ENCODE results near the gene PHACTR1. TPM values are rescaled to one million over a fixed set of nuclear protein-coding genes. Genes with fewer than 3 reads are reported as not detected.
"Not testable (repeated sequence)": the region's sequence is repeated elsewhere in the genome, so short reads cannot be mapped to it uniquely, and the experiment has no call there.

Gene PHACTR1
- polyA plus RNA-seq, 1 donor, result 7.0 TPM

DNA sequence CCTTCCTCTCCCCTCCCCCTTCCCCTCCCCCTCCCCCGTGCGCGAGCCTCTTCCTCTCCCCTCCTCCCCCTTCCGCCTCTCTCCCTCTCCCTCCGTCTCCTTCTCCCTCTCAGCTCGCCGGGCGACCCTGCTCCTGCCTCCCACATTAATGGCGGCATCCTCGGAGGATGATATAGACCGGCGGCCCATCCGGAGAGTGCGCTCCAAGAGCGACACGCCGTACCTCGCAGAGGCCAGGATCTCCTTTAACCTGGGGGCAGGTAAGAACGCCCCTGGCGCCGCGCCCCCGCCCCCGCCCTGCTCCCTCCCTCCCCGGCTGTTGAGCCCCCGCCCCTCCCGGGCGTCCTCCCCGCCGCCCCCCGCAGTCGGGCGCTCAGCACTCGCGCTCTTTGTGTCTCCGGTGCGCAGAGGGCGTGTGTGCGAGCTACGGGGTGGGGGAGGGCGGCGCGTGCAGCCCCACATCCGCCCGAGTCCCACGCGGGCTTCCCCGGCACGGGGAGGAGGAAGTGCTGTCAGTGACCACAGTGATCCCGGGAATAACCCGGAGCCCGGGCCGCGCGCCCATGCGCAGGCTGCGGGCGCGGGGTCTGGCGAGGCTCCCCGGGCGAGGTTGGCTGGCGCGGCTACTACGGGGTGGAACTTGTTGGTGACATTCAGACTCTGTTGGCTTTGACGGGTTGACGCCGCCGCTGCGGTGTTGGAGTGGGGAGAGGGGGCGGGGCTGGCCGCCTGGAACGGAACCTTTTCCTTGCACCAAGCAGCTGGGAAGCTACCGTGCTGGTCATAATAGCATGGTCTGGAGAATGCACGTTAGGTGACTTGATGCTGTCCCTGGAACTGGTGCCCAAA is 33.2 kb downstream of the PHACTR1 start:
- no peak for DNase-seq (ENCODE audit: low read depth)

- no peak for DNase-seq (ENCODE audit: low read depth)
Observed at GRCh38 chr6:12750416-12750815, 33.8 kb downstream of the PHACTR1 start.

DNA sequence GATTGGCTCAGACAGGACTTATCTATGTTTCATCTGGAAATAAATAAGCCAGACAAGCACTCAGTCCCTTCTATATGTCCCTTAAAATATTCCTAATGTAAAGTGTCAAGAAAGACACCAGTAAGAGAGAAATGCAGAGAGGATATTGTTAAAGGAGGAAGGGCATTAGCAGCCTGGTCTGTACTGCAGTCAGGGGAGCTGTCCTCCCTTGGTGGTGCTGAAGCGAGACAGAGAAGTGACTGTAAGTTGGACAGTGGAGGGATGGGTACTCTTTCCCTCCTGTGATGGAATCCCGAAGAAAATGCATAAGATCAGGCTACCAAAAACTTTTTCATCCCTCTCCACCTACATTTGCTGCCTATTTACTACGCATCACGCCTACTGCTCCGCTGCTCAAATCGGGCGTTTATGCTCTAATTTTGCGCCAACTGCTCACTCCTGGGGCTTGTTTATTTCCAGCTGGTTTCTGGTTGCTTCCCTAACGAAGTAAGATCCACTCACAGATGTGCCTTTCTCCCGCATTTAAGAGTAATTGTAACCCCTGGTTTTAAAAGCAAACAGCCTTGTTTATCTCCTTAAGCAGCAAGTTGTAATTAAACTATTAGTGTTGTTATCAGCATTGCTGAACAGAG is 35.2 kb downstream of the PHACTR1 start:
- peak; percentile 38 for DNase-seq (ENCODE audit: low read depth)

- DNase-seq (ENCODE audit: low read depth), result no peak
Observed at GRCh38 chr6:12753036-12753435, 36.5 kb downstream of the PHACTR1 start.

GRCh38 chr6:12760226-12760625 is 43.7 kb downstream of the PHACTR1 start:
- DNase-seq (ENCODE audit: low read depth), result no peak

- no peak for DNase-seq (ENCODE audit: low read depth)
Observed at GRCh38 chr6:12760911-12761310, 44.3 kb downstream of the PHACTR1 start.

GRCh38 chr6:12761376-12762115 is 45.0 kb downstream of the PHACTR1 start:
- no peak for DNase-seq (ENCODE audit: low read depth)

GRCh38 chr6:12762731-12763434 is 46.3 kb downstream of the PHACTR1 start:
- not testable (repeated sequence) for DNase-seq (ENCODE audit: low read depth)

- DNase-seq (ENCODE audit: low read depth), result no peak
Observed at GRCh38 chr6:12766365-12766764, 49.8 kb downstream of the PHACTR1 start.

GRCh38 chr6:12767016-12767415 is 50.4 kb downstream of the PHACTR1 start:
- DNase-seq (ENCODE audit: low read depth), result no peak

- DNase-seq (ENCODE audit: low read depth), result no peak
Observed at GRCh38 chr6:12769556-12770256, 53.1 kb downstream of the PHACTR1 start.

GRCh38 chr6:12772416-12772815 is 55.8 kb downstream of the PHACTR1 start:
- no peak for DNase-seq (ENCODE audit: low read depth)

DNA sequence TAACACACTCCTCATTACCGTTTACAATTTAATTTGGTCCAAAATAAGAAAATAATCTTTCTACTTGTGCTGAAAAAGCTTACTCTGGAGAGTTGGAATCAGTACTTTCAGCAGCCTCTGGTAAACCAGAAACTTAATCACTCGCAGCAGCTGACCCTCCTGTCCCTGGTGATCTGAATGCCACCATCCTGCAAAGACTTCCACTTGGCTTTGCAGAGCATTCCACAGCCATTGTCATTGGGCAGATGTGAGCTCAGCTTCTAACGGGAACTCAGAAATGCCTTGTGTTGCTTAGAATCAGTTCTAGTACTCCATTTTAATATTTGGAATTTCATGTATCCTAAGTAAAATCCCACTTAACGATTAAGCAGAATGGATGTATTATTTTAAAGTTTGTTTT is 59.7 kb downstream of the PHACTR1 start:
- DNase-seq (ENCODE audit: low read depth), result no peak

GRCh38 chr6:12779772-12780171 is 63.2 kb downstream of the PHACTR1 start:
- DNase-seq (ENCODE audit: low read depth), result no peak

- DNase-seq (ENCODE audit: low read depth), result no peak
Observed at GRCh38 chr6:12782136-12782535, 65.6 kb downstream of the PHACTR1 start.

DNA sequence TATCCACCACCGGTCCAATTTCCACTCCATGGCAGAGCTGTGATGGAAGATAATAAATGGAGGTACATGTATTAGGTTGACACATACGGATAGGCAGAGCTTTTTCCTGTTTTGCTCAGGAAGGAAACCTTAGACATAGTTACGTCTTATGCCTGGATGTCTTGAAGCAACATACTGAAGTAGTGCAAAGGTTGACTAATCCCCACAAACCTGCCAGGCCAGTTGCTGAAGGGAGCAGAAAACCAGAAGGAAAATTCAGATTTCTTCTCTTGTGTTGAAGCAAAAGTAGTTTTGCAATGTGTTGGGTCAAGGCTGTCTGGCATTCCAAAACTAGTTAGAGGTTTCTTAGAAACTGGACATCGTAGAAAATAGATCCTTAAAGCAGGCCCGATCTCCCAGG is 68.7 kb downstream of the PHACTR1 start:
- DNase-seq (ENCODE audit: low read depth), result no peak

DNA sequence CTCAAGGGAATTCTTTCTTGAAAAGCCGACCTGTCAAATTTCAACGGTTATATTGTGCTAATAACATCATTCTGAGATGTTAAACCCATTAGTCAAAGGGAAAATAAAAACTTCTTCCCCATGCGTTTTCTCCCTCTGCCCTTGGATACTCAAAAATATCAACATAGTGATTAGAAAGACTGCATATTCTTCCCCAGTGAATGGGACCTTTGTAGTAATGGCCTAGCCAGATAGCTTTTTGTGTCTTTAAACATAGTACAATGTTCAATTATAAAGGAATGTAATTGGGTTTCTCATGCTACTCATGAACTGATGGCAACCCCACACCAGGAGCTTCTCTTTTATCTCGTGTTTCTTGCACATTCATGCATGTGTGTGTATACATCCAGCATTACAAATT is 69.4 kb downstream of the PHACTR1 start:
- no peak for DNase-seq (ENCODE audit: low read depth)

DNA sequence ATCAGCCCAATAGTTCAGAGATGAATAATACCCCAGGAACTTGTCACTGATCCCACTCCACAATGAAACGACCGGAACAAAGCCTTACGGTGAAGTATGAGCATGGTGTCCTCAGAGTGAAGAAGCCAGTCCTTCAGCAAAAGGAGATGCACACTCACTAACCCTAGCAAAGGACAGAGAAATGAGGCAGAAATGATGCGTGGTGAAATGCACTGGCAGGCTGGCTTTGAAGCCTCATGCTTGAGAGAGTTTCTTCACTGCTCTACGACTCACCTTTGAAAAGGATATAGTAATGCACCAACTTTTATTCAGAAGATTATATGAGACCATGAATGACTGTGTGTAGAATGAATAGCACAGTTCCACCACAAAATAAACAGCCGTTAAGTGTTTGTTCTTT is 74.8 kb downstream of the PHACTR1 start:
- DNase-seq (ENCODE audit: low read depth), result no peak

GRCh38 chr6:12798326-12798725 is 81.8 kb downstream of the PHACTR1 start:
- no peak for DNase-seq (ENCODE audit: low read depth)

DNA sequence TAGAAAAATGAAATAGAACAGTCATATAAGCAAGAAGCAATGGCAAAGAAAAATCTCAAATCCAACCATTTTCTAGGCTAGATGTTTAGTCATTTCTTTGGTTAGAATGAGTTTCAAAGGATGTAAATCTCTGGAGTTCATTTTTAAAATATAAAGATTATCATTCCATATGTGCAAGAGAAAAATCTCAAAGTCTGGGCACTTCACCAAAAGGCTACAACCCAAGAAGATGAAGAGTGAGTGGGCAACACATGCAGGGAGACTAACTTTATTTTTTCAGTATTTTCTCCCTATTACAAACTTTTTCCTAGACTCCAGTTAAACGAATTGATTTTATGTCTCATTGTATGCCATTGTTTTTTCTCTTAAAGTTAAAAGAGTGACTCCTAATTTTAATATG is 83.6 kb downstream of the PHACTR1 start:
- no peak for DNase-seq (ENCODE audit: low read depth)

- DNase-seq (ENCODE audit: low read depth), result no peak
Observed at GRCh38 chr6:12801141-12801540, 84.6 kb downstream of the PHACTR1 start.

All from forelimb muscle (tissue), 1 donor.